Activated CD4-positive, alpha-beta T cell treated with anti-CD3 and anti-CD28 coated beads, Interleukin-2, amount 50 U/mL, for 1 hour (primary cell): ENCODE data around the gene EYA4.
"Not testable (repeated sequence)": the region's sequence is repeated elsewhere in the genome, so short reads cannot be mapped to it uniquely, and the experiment has no call there.

Source experiments
- DNase-seq: peaks from one replicate; pipeline ENCODE4 v3.0.0-alpha.2; 2020

The EYA4 gene

DNA sequence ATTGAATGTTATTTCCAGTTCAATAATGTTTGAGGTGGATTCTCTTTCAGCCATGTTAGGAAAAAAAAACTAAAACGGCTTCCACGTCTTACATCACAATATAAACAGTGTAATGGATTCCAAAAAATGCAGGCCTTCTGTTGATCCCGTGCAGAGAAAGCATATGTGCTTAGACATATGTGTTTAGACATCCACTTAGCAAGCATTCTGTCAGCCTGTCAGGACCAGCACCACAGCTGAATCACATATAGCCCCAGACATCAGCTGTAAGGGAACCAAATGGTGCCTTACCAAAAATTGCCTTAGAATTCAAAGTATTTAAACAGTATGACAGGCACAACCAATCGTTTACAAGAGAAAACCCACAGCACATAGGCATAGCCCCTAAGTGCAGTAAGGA, 304.9 kb downstream of the EYA4 start:
- no peak for DNase-seq

DNA sequence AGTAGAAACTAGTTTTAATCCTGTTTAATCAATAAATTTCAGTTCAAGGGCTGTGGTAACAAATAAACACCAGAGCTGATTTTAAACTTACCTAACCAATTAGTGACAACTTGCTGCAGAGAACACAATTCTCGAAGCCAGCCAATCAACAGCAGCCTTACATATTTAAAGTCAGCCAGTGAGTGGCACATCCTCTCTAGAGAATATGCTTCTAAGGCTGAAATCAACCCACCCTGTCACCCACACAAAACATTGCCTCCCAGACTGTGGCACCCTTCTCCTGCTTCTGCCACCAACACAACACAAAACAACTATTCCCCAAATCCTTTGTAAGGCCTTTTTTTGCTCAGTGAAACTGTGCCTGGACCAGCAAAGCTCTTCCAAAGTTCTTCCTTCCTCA, 306.0 kb downstream of the EYA4 start:
- DNase-seq, result no peak

DNA sequence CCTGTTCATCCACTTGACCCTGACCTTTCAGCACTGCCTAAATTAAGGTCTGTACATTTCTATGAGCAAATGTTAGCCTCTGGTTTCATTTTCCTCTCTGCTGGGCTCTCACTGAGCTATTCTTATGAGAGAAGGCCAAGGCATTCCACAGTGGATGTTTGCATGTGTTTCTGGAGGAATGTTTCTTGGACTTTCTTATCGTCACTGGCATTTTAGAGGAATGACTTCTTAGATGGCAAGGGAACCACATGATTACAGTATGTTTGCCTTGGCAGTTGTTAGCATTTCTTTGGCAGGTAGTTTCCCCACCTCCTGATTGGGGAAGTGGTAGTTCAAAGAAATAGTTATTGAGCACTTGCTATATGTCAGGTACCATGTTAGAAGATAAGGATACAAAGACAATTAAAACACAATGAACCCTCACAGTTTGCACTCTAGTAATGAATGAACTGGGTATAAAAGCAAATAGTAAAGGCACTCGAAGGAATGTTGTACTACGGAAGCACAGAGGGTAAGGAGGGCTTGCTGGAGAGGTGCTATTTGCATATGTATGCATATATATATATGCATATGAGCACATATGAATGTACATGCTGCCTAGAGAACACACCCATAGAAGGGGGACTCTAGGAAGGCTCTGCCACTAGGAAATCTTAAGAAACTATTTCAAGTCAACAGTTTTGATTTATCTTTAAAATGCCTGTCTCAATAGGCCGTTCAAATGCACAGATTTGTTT, 307.4 kb downstream of the EYA4 start:
- no peak for DNase-seq

DNA sequence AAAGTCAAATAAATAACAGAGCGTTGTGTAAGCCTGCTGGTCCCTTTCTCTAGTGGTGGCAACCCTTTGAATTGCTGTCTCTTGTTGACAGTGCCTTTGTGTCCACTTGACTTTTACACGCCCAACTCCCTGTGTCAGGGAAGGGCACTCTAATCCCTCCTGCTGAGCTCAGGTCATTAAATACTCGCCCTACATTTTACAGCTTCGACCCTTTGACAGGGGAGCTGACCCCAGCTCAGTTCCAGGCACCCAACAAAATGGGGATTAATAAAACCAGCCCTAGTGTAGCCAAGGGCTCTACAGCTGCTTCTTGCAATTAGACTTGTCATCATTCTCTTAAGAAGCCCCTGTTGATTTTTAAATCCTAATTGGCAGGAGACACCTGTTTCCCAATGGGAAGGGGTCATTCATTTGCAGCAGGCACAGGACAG, 308.2 kb downstream of the EYA4 start:
- no peak for DNase-seq

DNA sequence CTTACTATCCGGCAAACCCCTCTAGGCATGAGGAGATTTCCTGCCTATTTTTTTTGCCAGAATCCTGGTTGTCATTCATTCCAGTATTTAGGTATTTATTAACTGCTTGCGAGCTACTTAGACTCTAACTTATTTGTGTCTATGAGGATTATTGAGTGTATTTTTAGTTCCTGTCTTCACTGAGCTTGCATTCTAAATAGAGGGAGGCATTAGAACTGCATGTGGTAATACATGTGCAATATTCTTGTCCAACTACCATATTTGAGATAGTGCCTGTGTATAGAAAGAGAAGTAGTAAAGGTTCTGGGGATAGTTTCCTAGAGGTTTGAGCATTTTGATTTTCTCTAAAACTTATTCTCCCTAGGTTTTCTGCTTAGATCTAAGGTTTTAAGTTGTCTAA, 308.9 kb downstream of the EYA4 start:
- no peak for DNase-seq

DNA sequence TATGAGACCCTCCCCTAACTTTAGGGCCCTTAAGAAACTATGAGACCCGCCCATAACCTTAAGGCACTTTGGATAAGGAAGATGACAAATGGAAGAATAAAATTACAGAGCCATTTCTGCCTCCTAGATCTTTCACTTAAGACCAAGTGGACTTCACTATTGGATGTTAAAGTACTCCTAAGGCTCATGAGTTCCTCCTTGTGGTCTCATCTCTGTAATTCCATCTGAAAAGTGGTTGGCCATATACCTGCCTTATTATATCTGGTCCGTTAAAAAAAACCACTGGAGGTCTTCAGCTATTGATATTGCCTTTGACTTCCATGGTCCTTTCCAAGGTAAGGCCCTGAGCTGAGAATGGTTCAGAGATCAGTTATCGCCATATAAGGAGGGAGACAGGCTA, 310.3 kb downstream of the EYA4 start:
- DNase-seq, result no peak

DNA sequence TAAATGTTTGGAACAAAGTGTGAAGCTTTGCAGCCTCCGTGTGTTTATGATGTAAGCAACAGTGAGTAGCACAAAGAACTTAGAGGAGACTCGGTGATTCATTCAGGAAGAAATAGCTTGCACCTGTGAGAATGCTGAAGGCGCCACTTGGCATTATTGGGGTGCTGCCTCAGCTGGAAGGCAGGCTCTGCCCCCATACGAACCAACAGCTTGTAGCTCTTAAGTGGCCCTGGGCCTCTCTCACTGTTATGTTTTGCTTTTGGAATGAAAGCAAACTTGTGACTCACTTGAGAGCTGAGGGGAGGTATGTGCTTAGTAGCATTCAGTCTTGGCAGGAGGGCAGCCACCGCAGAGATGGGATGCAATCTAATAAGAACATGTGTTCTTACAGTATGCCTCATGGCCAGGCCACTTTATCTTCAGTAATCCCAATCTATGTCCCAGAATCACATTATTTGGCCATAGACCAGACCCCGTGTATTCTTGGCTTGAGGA, 310.7 kb downstream of the EYA4 start:
- DNase-seq, result no peak

DNA sequence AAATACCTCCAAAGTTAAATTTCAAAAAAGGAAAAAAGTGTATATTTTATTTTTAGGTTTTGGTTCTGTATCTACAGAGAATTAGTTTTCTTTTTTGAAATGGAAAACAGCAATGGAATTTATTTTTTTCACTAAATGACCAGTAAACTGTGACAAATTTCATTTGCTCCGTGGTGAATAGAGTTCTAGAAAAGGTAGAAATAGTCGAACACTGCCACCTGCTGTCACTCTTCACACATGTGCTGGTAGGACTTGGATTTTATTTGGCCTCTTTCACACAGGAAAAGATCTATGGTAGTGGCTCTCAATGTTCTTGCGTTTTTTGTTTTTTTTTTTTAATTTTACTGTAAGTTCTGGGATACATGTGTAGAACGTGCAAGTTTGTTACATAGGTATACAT, 312.5 kb downstream of the EYA4 start:
- DNase-seq, result peak; percentile 9

DNA sequence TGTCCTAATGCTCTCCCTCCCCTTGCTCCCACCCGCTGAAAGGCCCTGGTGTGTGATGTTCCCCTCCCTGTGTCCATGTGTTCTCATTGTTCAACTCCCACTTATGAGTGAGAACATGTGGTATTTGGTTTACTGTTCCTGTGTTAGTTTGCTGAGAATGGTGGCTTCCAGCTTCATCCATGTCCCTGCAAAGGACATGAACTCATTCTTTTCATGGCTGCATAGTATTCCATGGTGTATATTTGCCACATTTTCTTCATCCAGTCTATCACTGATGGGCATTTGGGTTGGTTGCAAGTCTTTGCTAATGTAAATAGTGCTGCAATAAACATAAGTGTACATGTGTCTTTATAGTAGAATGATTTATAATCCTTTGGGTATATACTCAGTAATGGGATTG, 313.0 kb downstream of the EYA4 start:
- DNase-seq, result not testable (repeated sequence)

DNA sequence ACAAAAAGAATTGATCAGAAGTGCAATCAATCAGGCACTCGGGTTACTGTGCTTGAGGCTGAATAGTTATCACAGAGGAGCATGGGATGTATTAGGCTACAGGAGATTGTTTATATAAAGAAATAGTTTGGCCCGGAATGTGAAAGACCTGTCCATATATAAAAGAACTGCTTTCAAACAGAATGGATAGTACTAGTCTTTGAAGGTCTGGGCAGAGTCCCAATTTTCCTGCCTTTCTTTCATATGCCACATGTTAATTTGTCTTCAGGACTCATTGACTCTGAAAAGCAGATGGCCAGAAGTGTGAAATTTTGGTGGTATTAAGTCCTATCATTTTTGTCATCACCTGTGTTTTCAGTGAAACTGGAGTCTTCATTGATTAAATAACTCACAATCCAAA, 314.5 kb downstream of the EYA4 start:
- DNase-seq, result no peak

DNA sequence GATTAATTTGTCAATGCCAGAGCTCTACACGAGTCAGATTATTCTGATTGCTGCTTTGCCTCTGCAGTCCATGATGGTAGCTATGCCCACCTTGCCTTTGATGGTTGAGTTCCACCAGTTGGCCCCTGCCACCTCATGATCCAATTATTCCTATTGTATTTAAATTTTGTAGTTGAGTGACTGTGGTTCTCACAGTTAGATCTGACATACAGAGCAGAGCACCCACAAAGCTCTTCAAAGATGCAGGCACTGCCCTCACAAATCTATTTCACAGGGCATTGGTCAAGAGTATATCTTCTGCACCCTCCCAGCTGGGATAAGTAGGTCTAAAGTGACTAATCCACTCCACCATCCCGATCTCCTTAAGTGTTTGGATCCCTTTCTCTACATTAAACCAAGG, 318.8 kb downstream of the EYA4 start:
- no peak for DNase-seq

DNA sequence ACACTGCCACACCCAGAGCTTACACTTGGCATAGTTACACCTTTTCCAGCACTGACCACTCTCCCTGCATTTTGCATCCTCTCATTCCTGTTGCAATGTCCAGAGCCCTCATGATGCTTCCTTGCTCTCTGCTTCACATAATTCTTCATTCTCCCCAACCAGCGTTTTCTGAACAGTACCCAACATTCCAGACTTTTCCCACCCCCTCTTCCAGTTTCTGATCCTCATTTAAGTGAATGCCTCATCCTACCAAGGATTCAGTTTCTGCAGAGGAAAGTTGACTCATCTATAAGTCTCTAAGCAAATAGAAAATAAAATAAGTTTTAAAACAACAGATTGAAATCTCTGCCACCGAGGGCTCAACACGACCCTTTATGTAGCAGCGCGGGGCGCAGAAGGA, 326.5 kb downstream of the EYA4 start:
- no peak for DNase-seq

DNA sequence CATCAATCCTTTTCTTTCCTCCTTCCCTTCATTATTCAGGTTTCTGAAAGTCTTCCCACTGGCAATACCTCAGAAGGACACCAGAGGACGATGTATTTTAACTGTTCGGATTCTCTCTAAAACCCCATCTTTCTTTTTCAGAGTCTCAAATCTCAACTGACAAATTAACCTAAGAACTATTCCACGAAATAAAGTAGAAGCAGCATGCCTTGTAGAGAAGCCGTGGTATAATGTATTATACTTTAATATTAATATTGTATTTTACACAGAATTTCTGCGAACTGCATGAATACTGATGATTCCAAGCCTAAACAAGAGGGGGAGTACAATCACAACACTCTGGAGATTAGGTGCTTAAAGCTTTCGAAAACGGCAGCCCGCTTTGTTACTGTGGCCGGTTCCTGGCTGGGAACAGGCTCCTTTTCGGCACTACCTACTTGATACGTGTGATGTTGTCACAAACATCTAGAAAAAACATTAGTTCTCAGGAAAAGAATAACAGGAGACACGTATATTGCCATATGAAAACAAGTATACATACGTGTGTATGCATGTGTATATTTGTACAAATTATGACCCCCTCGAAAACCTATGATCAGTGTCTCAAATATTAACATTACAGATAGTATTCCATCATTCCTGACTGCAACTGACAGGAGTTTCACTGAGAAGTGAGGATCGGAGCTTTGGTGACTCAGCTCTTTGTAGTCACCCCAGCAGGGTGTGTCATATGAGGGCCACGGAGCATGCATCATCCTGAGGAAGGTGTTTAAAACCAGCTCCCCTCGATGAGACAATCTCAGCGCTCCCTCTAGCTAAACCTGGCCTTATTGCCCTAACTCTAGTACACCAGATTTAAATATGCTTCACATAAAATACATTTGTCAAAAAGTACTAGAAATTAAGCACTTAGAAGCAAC, 328.1 kb downstream of the EYA4 start:
- DNase-seq, result no peak

DNA sequence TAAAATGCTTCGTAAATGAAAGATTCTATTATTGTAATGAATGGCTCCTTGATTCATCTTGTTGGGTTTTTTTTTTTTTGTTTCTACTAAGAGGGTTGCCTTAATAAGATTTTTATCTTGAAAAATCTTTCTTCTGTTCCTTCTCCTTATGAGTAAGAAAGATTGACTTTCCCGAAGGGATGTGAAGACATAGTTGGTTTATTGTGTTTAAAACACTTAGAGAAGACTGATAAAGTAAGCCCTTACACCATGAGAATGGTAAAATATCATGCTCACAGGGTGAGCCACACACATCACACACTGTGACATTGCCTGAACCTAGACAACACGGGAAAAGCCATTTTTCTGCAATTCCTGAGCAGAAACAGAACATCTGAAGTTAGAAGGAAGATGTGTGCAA, 330.5 kb downstream of the EYA4 start:
- no peak for DNase-seq

DNA sequence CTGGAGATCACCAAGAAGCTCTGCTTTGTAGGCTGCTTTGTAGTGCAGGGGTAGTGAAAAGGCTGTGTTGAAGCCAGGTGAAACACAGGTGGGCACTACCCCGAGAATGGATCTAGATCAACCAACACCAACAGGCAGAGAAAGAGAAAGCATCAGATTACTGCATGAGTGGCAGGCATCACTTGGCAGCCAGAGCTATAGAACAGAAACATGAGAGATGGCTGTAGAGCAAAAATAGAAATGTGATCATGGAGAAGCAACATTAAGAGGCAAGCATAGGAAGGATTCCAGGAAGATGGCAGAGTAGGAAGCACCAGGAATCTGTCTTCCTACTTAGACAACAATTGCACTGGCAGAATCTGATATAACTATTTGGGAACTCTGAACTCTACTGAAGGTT, 336.7 kb downstream of the EYA4 start:
- no peak for DNase-seq
